Stimulated activated CD4-positive, alpha-beta T cell treated with anti-CD3 and anti-CD28 coated beads, Interleukin-4, amount 100 ng/mL, for 24 hours (primary cell): ENCODE measurements around the gene ESRP2.

Experiments used
- DNase-seq: peaks from one replicate; pipeline ENCODE4 v3.0.0-alpha.2; 2020

The ESRP2 gene

DNA sequence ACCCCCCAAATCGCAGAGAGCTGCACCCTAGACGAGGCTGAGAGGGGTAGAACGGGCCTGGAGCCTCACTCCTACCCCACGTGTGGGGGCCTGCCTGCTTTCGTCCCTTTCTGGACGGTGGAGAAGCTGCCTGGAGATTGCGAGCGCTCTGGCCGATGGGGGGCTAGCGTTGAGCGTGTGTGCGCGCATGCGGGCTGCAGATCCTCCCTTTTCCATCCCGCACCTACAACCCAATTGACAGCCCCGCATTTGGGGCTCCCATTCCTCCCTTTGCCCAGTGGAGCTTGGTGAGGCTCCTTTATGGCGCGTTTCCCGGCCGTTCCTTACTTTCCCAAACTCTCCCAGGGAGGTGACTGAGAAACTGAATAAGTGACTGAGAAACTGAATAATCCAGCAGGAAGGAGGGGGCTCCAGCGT, 907 bp upstream of the ESRP2 start:
- DNase-seq: no peak

DNA sequence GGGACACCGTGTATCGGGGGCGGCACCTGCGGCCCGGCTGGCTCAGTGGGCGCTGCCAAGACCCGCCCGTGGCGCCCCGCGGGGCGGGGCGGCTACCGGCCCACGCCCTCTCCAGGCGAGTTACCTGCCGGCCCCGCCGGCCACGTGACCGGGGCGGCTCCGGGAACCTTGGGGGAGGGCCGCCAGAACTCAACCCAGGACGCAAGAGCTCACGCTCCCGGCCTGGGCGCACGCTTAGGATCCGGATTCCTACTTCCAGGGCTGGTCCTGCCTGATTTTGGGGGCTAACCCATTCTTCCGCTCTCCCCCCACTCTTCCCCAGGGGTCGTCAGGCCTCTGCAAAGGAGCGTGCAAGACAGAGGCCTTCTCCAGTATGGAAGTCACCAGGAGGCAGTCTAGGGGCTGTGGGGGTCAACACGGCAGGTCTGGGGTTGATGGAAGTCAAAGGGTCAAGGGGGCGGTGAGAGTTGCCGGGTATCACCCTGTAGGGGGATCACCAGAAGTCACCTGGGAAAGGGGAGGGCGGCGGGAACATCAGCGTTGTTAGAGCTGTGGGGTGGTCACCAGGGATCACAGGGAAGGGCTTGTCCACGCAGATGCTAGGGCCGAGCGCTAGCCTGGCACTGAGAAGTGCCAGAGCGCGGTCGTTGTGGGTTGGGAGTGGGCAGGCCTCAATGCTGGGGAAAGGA, 354 bp upstream of the ESRP2 start:
- DNase-seq: no peak

DNA sequence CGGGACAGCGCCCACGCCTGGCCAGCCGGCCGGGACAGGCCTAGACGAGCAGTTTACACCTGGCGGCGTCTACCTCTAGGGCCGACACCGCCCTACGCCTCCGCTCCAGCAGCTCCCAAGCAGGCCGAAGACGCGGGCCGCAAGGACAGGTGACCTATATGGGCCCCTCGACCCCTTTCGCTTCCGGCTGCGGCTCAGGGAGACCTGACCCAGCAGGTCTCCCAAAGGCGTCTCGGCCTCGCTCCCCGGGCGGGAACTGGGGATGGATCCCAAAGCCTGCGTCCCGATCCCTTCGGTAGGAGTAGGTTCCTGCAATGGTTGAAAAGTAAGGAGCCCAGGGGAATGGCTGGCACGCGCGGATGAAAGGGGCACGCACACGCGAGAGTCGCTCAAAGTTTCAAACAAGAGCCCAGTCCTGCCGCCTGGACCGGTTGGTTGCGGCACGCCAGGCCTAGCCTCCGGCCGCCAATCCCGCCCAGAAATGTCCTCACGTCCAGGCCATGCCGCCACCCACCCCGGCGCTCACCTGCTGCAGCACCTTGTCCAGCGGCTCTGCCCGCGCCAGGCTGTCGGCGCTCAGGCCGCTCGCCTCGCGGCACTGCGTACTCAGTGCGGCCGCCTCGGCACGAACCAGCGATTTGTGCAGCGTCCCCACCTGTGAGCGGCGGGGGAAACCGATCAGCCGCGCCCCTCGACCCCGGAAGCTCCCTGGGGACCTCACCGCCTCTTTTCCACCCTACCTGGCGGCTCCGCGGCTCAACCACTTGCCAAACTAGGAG, 630 bp downstream of the ESRP2 start:
- no peak for DNase-seq

DNA sequence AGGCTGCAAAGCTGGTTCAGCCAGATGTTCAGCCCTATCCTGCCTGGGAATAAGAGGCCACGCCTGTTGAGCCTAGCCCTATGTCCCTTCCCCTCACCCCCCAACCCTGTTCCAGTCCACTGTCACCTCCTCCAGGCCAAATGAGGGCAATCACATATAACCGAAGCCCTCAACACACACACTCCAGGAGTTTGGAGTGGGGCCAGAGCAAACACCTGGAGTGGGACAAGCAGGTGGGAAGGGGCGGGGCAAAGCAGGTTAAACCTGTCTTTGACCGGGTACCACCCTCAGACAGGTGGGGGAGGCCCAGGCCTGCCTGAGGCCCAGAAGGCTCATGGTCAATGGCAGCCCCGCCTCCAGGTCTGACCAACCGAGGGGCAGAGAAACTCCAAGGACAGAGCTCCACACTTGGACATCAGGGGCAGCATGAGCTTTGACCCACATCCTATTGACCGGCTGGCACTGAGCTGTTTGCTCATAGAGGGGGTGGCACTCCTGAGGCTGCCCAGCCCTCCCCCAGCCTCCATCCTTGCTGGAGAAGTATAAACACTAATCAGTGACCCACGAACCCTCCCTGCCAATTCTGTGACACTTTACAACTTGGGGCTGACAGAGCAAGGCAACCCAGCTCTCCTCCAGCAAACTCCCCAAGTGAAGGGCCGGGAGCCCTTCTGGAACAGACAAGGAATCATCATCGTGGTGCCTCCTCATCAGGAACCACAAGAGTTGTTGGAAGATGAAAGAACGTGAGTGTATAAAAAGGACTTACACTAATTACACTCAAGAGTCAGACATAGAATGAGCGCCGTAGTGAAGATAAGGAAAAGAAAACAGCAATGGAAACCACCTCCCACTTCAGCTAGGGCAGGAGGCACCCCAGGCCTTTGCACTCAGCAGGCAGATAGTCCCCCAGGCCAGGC, 1.5 kb downstream of the ESRP2 start:
- no peak for DNase-seq

DNA sequence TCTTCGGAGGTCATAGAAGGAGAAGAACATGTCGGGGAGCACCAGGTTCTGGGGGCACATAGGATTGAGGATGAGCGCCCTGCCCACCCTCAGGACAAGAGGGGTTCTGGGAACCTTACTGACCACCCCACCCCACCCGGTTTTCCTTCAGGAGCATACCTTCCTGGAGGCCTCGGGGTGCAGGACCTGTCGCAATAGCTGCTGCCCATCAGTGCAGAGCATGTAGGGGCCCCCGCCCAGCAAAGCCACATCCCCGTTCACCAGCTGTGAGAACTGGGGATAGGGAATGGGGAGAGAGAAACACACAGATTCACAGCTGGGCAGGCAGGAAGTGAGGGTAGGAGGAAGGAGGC, 2.1 kb downstream of the ESRP2 start:
- DNase-seq: no peak

DNA sequence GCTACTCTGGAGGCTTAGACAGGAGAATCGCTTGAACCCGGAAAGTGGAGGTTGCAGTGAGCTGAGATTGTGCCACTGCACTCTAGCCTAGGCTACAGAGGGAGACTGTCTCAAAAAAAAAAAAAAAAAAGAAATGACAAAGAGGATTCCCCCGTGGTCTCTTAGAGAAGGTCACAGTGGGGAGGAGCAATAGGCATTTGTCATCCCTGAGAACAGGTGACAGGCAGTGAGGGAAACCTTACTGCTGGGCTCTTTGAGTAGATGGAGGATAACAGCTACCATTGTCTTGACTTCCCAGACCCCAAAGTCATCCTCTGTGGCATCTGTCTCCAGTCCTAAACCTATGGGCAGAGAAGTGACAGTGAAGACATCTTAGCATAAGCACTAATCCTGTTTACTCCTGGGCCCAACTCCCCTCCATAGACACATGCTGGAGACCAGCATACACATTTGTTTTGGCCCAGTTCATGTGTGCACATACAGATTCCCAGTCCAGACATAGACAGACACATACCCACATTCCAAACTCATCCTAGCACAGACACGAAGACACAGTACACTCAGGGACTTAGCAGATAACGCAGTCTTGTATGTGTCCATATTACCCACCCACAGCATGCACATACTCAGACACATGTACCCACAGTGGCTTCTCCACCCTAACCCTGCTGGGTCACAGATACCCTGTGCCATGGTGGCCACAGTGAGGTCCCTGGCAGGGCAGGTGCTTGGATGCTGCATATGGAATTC, 2.7 kb downstream of the ESRP2 start:
- no peak for DNase-seq

DNA sequence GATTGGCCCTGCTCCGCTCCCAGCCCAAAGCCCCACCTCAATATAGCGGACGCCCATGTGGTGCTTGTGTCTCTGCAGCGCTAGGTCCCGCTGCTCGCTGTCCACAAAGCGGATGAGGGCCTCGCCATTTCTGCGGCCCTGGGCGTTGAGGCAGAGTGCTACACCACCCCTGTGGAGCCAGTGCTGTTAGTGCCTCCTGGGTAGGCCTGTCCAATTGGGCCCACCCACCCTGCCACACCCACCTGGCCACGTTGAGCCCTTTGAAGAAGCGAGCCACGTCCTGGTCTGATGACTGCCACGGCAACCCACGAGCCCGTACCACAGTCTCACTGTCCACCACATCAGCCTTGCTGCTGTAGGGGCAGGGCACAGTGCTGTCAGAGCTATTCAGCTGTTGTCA, 3.6 kb downstream of the ESRP2 start:
- no peak for DNase-seq

DNA sequence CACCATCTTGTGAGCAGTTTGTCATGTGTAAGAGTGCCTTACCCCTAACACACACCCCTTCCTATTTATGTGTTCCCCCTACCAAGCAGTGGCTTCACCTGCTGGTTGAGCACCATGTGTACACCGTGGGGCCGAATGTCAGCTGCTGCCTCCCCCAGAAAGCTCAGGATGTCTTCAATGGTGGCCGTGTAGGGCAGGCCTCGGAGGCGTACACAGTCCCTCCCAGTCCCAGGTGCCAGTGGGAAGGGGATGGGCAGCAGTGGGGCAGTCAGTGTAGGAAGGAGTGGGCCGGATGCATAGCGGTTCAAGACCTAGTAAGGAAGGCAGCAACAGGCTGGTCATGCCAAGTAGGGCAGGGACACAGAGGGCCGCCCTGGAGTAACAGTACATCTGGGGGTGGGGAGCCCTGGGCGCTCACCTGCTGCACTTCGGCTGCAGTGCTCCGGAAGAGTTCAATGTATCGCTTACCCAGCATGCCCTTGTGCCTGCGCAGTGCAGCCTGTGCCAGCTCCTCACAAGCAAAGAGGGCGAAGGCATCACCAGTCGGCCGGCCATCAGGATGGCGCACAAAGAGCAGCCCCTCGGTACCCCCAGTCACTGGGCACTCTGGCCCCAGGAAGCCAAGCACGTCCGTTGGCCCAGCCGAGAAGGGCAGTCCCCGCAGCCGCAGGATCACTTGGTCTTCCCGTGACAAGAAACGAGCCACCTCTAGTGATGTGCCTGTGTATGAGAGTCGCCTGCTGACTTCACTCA, 4.4 kb downstream of the ESRP2 start:
- no peak for DNase-seq

DNA sequence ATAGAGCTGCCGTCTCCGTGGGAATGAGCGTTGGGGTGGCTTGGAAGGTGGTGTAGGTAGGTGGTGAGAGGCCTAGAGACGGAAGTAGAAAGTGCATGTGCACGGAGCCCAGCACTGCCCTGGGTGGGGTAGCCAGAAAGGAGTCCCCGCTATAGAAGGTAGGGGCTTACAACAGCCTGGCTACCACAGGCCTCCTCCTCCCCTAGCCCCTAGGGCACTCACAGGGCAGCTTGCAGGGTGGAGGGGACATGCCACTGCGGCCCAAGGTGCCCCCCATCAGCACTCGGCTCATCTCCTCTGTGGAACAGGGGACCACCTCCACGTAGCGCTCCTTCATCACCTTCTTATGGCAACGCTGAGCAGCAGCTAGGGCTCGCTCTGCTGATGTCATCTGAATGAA, 5.0 kb downstream of the ESRP2 start:
- DNase-seq: no peak

DNA sequence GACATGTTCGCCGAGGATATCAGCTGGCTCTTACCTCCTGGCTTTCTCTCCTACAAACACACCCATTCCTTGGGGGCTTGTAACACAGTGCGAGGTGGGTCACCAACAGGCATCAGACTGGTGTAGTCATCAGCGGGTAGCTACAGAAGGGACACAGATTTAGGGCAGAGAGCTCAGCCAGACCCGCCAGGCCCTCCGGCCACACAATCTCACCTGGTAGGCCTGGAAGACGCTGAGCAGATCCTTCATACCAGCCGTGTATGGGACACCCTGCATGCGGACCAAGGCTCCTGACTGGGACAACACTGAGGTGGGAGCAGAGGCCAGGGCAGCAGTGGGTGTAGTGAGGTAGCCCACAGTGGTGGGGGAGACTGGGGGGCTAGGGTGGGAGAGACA, 5.8 kb downstream of the ESRP2 start:
- no peak for DNase-seq

DNA sequence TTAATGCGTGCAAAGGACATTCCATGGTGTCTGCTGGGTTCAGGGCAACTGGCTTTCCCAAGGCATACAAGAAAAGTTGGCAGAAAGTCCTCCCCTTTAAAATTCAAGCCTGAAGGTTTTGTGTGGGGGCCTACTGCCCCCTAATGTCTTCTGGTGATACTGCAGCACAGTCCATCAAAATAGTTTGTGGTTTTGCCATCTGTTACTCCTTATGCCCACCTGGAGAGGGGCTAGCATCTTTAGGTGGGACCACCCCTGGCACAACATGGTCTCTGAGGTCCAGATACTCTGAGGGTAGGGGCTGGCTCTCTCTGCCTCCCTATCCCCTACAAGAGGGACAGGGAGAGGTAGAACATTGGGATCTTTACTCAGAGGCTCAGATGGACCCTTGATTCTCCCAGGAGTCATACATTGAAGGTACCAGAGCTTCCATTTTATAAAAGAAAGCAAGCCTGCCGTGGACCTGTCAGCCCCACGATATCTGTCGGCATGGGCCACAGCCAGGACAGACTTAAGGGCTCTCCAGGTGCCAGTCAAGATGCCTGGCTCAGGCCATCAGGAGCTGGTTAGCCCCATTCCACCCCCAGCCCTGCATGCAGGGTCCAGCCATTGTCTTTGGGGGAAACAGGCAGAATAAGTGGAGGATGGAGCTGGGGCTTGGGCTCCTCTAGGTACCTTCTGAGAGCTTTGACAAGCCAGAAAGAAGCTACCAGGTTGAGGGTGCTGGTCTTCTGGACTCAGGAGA, 6.3 kb downstream of the ESRP2 start:
- peak; percentile 47 for DNase-seq

DNA sequence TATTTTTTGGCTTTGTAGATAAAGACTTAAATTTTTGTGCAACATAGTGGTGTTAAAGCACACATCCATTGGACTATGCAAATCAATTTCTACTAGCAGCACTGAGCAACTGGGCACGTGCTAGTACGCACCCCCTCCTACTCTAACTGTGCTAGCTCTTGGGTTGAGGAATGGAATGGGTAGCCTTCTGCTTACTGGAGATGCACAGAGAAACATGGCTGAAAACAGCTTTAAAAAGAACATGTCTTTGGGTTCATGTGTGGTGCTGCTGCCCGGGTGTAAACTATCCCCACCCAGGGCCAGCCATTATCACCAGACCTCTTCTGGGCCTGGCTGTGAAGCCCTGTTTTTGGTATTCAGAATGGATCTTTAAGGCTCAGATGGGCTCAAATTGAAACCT, 7.3 kb downstream of the ESRP2 start:
- DNase-seq: no peak

DNA sequence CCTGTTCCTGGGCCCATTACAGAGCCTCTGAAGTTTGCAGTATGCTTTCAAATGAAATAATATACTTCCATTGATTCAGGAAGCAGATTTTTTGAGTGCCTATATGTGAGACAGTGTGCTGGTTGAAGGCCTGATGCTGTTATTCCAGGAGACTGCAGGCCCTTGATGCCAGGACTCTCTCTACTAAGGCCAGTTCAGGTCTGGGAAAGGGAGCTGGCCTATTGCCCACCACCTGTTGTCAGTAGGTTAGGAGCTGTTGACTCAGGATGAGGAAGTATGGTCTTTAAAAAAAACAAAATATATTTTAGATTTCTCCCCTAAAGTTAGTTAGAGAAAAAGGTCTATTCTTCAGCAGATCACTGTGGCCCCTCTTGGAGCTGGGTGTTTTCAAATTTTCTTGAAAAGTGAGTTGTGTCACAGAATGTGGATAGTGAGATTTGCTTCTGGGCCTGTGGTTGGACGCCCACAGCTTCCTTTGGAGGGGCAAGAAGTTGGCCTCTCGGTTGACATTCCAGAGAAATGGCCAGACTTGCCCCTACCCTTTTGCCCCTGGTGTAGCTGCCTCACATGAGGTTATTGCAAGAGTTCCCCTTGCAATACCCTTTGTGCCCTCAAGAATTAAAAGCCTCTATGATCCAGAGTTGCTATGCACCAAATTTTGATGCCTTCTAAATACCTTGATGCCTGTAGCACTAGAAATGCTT, 7.9 kb downstream of the ESRP2 start:
- DNase-seq: no peak

DNA sequence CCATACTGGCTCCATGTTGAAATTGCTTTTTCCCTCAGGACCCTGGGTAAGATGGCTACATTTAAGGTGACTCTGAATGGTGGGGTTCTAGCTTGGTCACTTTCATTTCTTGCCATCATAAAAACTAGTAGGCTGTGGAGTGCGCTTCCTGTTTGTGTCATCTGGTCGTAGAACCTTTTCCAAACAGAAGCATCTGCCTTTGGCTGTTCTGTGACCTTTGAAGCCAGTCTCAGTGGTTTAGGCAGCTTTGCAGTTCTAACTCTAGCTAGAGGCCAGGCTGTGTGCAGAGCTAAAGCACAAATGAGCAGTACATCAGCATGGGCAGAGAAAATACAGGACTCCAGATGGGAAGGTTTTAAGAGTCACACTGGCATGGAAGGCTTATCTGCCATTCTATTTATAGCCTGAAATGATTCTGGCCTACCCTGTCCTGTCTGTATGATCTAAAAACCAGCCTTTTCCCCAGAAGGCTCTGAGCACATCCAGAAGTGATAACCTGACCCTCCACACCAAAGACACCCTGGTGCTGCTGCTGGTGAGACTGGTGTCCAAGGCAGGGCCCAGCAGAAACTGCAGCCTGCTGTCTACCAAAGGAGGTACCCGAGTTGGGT, 8.6 kb downstream of the ESRP2 start:
- no peak for DNase-seq

DNA sequence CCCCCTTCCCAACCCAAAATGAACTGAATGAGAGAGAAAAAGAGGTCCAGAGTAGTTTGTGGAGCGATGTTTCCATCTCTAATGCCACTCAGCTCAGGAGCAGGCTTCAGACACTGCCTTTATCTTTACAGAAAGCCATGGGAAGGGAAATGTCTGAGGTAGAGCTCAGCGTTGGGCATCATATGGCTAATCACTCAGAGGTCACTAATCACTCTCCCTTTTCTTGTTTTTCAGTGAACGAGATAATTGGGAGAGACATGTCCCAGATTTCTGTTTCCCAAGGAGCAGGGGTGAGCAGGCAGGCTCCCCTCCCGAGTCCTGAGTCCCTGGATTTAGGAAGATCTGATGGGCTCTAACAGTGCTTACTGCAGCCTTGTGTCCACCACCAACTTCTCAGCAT, 9.8 kb downstream of the ESRP2 start:
- no peak for DNase-seq

DNA sequence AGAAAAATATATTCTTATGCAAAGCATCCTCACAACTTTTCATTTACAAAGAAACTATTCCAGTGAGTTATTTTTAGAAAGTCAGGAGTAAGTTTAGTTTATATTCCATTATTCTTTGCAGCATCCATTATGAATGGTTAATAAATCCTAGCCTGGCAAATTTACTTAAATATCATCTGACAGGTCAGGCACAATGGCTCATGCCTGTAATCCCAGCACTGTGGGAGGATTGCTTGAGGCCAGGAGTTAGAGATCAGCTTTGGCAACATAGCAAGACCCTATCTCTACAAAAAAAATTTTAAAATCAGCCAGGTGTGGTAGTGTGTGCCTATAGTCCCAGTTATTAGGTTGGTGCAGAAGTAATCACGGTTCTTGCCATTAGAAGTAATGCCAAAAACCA, 12.9 kb downstream of the ESRP2 start:
- no peak for DNase-seq

DNA sequence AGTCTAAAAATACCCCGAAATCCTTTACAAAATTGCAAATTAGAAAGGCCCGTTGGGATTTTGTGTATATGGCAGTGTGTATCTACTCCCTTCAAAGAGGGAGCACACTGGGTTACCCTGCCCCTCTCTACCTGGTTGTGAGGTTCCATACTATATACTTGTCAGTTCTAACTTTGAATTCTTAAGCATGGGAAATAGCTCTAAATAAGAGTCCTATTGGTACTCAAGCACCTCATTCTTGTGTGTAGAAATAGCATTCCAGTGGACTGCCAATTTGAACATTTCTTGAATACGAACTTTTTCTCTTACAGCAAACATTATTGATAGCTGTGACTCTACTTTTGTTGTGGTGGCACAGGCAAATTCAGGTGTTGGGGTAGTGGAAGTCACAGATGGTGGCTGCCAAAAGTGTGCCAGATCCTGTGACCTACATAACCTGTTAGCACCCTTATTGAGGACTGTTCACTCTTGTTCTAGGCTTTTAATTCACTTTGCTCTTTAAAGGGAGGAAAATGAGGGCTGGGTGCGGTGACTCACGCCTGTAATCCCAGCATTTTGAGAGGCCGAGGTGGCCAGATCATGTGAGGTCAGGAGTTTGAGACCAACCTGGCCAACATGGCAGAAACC, 16.1 kb downstream of the ESRP2 start:
- DNase-seq: no peak

DNA sequence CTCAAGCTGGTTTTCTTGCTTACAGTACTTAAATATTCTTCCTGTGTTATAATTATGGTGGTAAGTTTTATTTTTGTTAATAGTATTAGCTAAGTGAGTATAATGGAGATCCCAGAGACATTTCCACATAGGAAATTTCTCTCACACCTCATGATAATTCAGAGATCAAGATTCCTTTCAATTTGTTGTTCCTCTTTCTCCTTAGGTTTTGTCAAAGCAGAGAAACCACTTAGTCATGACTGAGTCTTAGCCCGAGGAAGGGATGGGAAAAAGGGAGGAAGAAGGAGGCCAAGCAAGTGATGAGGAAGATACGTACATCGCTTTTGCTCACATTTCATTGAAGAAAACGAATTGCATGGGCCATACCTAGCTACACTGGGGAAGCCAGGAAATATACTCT, 18.4 kb downstream of the ESRP2 start:
- no peak for DNase-seq

DNA sequence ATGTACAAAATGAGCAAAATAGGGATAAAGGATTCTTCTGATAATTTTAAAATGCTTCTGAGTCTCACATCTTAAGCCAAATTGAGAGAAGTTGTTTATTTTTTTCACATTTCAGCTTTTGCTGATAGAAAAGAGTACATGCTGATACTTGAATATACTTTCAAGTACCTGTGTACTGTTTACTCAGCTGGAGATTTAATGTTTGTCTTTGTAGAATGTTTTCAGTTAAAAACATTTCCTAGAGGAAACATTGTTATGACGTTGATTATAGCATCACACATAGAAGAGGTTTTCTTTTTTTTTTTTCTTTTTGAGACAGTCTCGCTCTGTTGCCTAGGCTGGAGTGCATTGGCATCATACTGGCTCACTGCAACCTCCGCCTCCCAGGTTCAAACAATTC, 19.7 kb downstream of the ESRP2 start:
- DNase-seq: no peak

DNA sequence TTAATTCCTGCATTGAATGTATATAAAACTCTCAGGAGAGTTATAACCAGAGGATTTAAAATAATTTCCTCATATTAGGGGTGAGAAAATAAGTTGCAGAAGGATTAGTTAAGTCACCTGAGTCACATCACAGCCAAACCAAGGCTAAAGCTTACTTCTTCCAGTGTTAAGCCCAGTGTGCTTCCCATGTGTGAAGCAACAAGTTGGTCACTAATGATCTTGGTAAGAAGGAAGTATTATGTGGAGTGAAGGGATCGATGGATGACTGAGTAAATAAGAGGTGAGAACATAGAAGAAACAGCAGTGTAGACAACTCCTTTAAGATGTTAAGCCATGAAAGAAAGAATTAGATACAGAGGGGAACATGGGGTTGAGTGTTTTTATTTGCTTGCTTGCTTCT, 20.6 kb downstream of the ESRP2 start:
- no peak for DNase-seq
